Esophagus squamous epithelium (tissue), 5 donors: ENCODE measurements around the gene STMN1. TPM values are rescaled to one million over a fixed set of nuclear protein-coding genes. Genes with fewer than 3 reads are reported as not detected.

ENCODE experiments used
- DNase-seq: peaks from one replicate; lab custom pipeline; 2025; lab: John Stamatoyannopoulos, UW
- H3K27ac ChIP-seq, 4 donors: fragments of 200-600 bp; sonication (generic); one replicate each; pipeline ENCODE4 v1.5.1; 2016 to 2019; ENCODE audit warnings: mild to moderate bottlenecking in 1 of 4
- H3K27me3 ChIP-seq, 4 donors: fragments of 200-600 bp; sonication (generic); 1 replicate in 3 of 4; 2 replicates in 1 of 4; pipeline versions ENCODE4 v1.5.1 to v1.6.0; 2017 to 2021; ENCODE audit warnings: antibody characterized with exemption in 1 of 4
- H3K36me3 ChIP-seq, 3 donors: fragments of 200-600 bp; sonication (generic); one replicate each; pipeline ENCODE4 v1.5.1; 2016 to 2019
- H3K4me1 ChIP-seq, 3 donors: fragments of 200-600 bp; sonication (generic); one replicate each; pipeline ENCODE4 v1.5.1; 2017 to 2019
- H3K4me3 ChIP-seq, 4 donors: fragments of 200-600 bp; sonication (generic); 1 replicate in 3 of 4; 2 replicates in 1 of 4; pipeline ENCODE4 v1.5.1; 2016 to 2019; ENCODE audit warnings: mild to moderate bottlenecking in 2 of 4, moderate library complexity in 1 of 4
- H3K9me3 ChIP-seq, 3 donors: fragments of 200-600 bp; sonication (generic); one replicate each; pipeline ENCODE4 v1.5.1; 2016 to 2019
- CTCF ChIP-seq, 6 experiments: fragments of 450-650 bp in 4 of 6; fragments of 200-600 bp in 2 of 6; sonication (generic) in 2 of 6; IDR thresholded peaks; one replicate each; pipeline ENCODE4 v1.5.1; 2016 to 2019; ENCODE audit warnings: antibody characterized with exemption in 6 of 6, mild to moderate bottlenecking in 4 of 6, moderate library complexity in 4 of 6
- POLR2A ChIP-seq, 4 donors: fragments of 450-650 bp; IDR thresholded peaks; one replicate each; pipeline ENCODE4 v1.6.1; 2017; ENCODE audit warnings: antibody characterized with exemption in 4 of 4, mild to moderate bottlenecking in 4 of 4, moderate library complexity in 3 of 4
- WGBS, 2 donors: methylation state at CpG; one replicate each; pipeline ENCODE4 v1.1.5; 2018; 5-methylcytosine and 5-hydroxymethylcytosine counted together
- intact Hi-C: fragments of 100-400 bp; cut with DNase I; formaldehyde crosslinking; loops from one replicate; pipeline ENCODE4 v1.15.0; 2022
- total RNA-seq, 4 donors: library from RNA; depleted of rRNA; stranded (reverse); fragments of >200 nt; gene quantifications; one replicate each; pipeline ENCODE4 v1.1.0, GENCODE V29; 2016
- donor health status: DM: yes; HTN: yes; CAD: no.

STMN1 gene
- total RNA-seq, 4 donors from 2014 or later = 29.6 to 65.5 (median 42.7) TPM

DNA sequence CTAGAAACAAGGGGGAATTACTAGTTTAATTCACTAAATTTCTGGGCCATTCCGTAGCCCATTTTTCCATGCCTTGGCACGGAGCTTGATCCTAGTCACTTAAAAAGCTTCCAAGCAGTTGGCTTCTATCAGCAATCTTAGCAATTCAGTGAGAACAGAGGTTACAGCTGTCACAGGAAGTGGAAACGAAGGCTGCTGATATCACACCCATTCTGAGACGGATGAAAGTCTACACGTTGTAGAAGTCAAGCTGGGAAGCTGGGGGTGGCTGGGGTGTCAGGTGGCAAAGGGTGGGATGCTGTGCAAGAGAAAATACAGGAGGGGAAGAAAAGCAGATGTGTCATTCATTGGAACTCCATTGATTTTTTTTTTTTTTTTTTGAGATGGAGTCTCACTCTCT, 11.8 kb upstream of the STMN1 start:
- no peak overlapping the region for H3K27ac ChIP-seq
- DNase-seq = no peak
- peaks cover 0 to 7% (median 0%) of the 10 kb centered on the region in 4 donors for H3K27me3 ChIP-seq
- intact Hi-C loops = no loop called here
- 52 to 59% methylated on average over 5 of the region's 5 CpGs for WGBS, 2 donors
- no peak overlapping the region for H3K4me3 ChIP-seq
- H3K4me1 ChIP-seq = peaks cover 3 to 12% (median 8%) of the 10 kb centered on the region in 3 donors
- TF ChIP-seq POLR2A (IDR thresholded peaks at IDR 0.05) (no peak), CTCF (IDR thresholded peaks at IDR 0.05) (no peak)
- H3K36me3 ChIP-seq = no peaks in the 10 kb centered on the region
- H3K9me3 ChIP-seq = no peaks in the 10 kb centered on the region

- 90 to 93% methylated on average over 2 of the region's 2 CpGs for WGBS, 2 donors
- intact Hi-C loops = no loop called here
- Histone ChIP-seq H3K4me1 (no peaks in the 10 kb centered on the region), H3K27me3 (no peaks in the 10 kb centered on the region), H3K36me3 (no peaks in the 10 kb centered on the region), H3K9me3 (no peaks in the 10 kb centered on the region), H3K4me3 (no peak overlapping the region), H3K27ac (no peak overlapping the region)
- no peak for TF ChIP-seq POLR2A (IDR thresholded peaks at IDR 0.05)
- no peak for TF ChIP-seq CTCF (IDR thresholded peaks at IDR 0.05)
- DNase-seq = no peak
These were observed 10.2 kb upstream of the STMN1 start for GRCh38 chr1:25916460-25916859.

DNA sequence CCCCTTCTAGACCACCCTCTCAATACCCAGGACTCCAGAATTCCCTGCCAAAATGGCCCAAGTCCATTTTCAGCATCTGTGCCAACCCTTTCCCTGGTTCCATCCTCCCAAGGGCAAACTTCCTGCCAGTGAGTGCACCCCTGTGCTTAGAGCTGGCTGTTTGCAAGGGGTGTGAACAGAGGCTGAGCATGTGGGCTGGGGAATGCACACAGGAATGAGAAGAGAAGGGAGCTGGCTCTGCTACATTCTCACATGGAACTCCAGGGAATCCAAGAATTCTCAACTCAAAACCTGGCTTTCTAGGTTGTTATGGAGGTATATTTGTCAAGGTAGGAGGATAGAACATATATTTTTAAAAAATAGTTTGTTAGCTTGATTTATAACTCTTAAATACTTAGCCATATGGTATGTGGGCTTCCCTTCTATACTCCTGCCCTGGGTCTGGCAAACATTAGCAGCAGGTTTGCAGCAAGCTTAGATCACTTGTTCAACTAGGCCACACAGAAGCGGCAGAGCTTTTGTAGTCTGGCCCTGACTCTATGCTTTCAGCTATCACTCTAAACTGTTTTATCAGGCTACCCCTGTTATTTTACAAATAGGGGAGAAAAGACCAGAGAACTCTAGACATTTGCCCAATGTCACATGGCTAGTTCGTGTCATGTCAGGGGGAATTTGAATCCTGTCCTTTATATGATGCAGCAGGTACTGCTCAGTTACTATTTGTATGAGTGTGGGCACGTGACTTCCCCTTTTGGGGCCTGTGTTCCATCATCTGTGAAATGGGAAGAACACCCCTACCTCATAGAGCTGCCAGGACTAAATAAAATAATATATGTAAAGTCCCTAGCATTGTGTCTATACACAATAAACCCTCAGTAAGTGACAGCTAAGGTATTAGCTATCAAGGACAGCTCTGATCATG, 8.1 kb upstream of the STMN1 start:
- DNase-seq = no peak
- Histone ChIP-seq H3K36me3 (no peaks in the 10 kb centered on the region), H3K9me3 (no peaks in the 10 kb centered on the region), H3K4me1 (no peaks in the 10 kb centered on the region), H3K27me3 (no peaks in the 10 kb centered on the region), H3K27ac (no peak overlapping the region), H3K4me3 (no peak overlapping the region)
- intact Hi-C loops = no loop called here
- TF ChIP-seq CTCF (IDR thresholded peaks at IDR 0.05) (no peak), POLR2A (IDR thresholded peaks at IDR 0.05) (no peak)
- WGBS, 2 donors = 84% methylated on average over 3 of the region's 3 CpGs

GRCh38 chr1:25913206-25913605, 7.0 kb upstream of the STMN1 start:
- intact Hi-C loops = no loop called here
- Histone ChIP-seq H3K27me3 (no peaks in the 10 kb centered on the region), H3K27ac (no peak overlapping the region), H3K4me3 (no peak overlapping the region), H3K4me1 (no peaks in the 10 kb centered on the region), H3K9me3 (no peaks in the 10 kb centered on the region), H3K36me3 (no peaks in the 10 kb centered on the region)
- no peak for DNase-seq
- TF ChIP-seq POLR2A (IDR thresholded peaks at IDR 0.05) = no peak
- TF ChIP-seq CTCF (IDR thresholded peaks at IDR 0.05) = no peak

- Histone ChIP-seq H3K4me1 (no peaks in the 10 kb centered on the region), H3K27ac (no peak overlapping the region), H3K36me3 (no peaks in the 10 kb centered on the region), H3K27me3 (no peaks in the 10 kb centered on the region), H3K4me3 (no peak overlapping the region), H3K9me3 (no peaks in the 10 kb centered on the region)
- 74 to 75% methylated on average over 5 of the region's 5 CpGs for WGBS, 2 donors
- TF ChIP-seq CTCF (IDR thresholded peaks at IDR 0.05) (no peak), POLR2A (IDR thresholded peaks at IDR 0.05) (no peak)
- intact Hi-C loops = no loop called here
- DNase-seq = no peak
These were observed 6.0 kb upstream of the STMN1 start for GRCh38 chr1:25912076-25912831.
